OCI-LY7 (cell line): ENCODE measurements around the gene KRT6A. TPM values are rescaled to one million over a fixed set of nuclear protein-coding genes. Genes with fewer than 3 reads are reported as not detected.

Source experiments
- BruUV-seq: library from RNA; stranded (reverse); fragments of 400-500 nt; replicated peaks from 2 replicates; lab custom pipeline; 2021; lab: Mats Ljungman, UMichigan
- CTCF ChIA-PET: fragments of 300-600 bp; sonication (Branson Sonifier 250); formaldehyde crosslinking; loops from one replicate; lab custom pipeline; 2022; ENCODE audit warnings: antibody characterized with exemption; ENCODE audit not compliant: unreplicated experiment; lab: Charles Lee
- POLR2A ChIA-PET: fragments of 300-600 bp; sonication (Branson Sonifier 250); formaldehyde crosslinking; loops from one replicate; lab custom pipeline; 2022; ENCODE audit warnings: antibody characterized with exemption; lab: Charles Lee
- DNase-seq: peaks from one replicate; pipeline ENCODE4 v3.0.0-alpha.2; 2015; ENCODE audit warnings: low spot score
- H2AFZ ChIP-seq: fragments of 200-600 bp; sonication (generic), shearing (Covaris generic); 2 replicates; pipeline ENCODE4 v1.6.1; 2014; ENCODE audit warnings: mild to moderate bottlenecking, antibody characterized with exemption, low read length, moderate library complexity
- H3K27ac ChIP-seq: fragments of 200-600 bp; sonication (generic); 2 replicates; pipeline ENCODE4 v1.5.1; 2014; ENCODE audit warnings: mixed run types, low read depth, mild to moderate bottlenecking, moderate library complexity, low read length, inconsistent platforms; ENCODE audit not compliant: poor library complexity, severe bottlenecking
- H3K36me3 ChIP-seq: fragments of 200-600 bp; sonication (generic); 2 replicates; pipeline ENCODE4 v1.6.1; 2014; ENCODE audit warnings: mild to moderate bottlenecking, antibody characterized with exemption, low read length, moderate library complexity, mixed read lengths; ENCODE audit not compliant: insufficient read depth
- H3K4me1 ChIP-seq: fragments of 200-600 bp; sonication (generic); 2 replicates; pipeline ENCODE4 v1.5.1; 2014; ENCODE audit warnings: mild to moderate bottlenecking, low read length; ENCODE audit not compliant: insufficient read depth, poor library complexity, severe bottlenecking
- H3K4me2 ChIP-seq: fragments of 200-600 bp; sonication (generic); 2 replicates; pipeline ENCODE4 v1.6.1; 2014; ENCODE audit warnings: mild to moderate bottlenecking, low read length
- H3K4me3 ChIP-seq: fragments of 200-600 bp; sonication (generic); 2 replicates; pipeline ENCODE4 v1.5.1; 2014; ENCODE audit warnings: mild to moderate bottlenecking, low read depth, low read length; ENCODE audit not compliant: poor library complexity, severe bottlenecking
- H3K79me2 ChIP-seq: fragments of 200-600 bp; sonication (generic); 2 replicates; pipeline ENCODE4 v1.6.1; 2016; ENCODE audit warnings: low read depth, mild to moderate bottlenecking, low read length, moderate library complexity, mixed read lengths; ENCODE audit not compliant: insufficient read depth
- H3K9me2 ChIP-seq: fragments of 200-600 bp; sonication (generic); 2 replicates; pipeline ENCODE4 v1.6.1; 2016; ENCODE audit warnings: mild to moderate bottlenecking, low read length, mixed read lengths; ENCODE audit not compliant: insufficient read depth
- H3K9me3 ChIP-seq: fragments of 200-600 bp; sonication (generic); 2 replicates; pipeline ENCODE4 v1.6.1; 2014; ENCODE audit warnings: mild to moderate bottlenecking, mixed run types, low read length, mixed read lengths
- H4K20me1 ChIP-seq: fragments of 200-600 bp; sonication (generic); 2 replicates; pipeline ENCODE4 v1.6.1; 2014; ENCODE audit warnings: mild to moderate bottlenecking, antibody characterized with exemption, low read length, moderate library complexity, mixed read lengths; ENCODE audit not compliant: insufficient read depth
- EZH2phosphoT487 ChIP-seq: fragments of 200-600 bp; sonication (generic); IDR thresholded peaks from 2 replicates; pipeline ENCODE4 v1.6.1; 2018; ENCODE audit warnings: low read depth, borderline replicate concordance, mild to moderate bottlenecking, mixed run types, antibody characterized with exemption, low read length, moderate library complexity, mixed read lengths
- intact Hi-C: fragments of 100-400 bp; cut with micrococcal nuclease; formaldehyde crosslinking; loops from one replicate; pipeline ENCODE4 v1.10.0; 2022; ENCODE audit not compliant: unreplicated experiment
- total RNA-seq, 2 experiments: library from RNA; depleted of rRNA in 1 of 2; stranded (reverse); fragments of >200 nt in 1 of 2; shearing (Covaris generic) in 1 of 2; gene quantifications; 2 replicates each; pipeline ENCODE4 v1.2.3, GENCODE V29; 2014 to 2022
- TF ChIP-seq, protein P1 (sequence below): fragments of 200-600 bp; sonication (generic); conservative IDR thresholded peaks from 2 replicates; pipeline ENCODE4 v1.5.1; 2014; ENCODE audit warnings: mild to moderate bottlenecking, antibody characterized with exemption, low read length, moderate library complexity, mixed read lengths

The KRT6A gene
- total RNA-seq, 2 experiments from 2014 or later = 0.74 TPM; not detected in 1

DNA sequence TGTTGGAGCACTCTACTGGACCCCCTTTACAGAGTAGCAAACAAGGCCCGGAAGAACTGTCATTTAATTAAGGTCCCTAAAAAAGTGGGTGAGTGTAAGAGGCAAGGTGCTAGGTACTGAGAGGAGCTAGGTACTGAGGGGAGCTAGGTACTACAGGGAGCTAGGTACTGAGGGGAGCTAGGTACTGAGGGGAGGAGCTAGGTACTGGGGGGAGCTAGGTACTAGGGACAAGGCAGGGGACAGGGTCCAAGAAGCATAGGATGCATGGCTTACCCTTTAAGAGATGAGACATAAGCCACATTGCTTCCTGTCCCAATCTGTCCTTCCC is 22.2 kb upstream of the KRT6A start:
- intact Hi-C loops = no loop called here
- ChIA-PET CTCF (no interaction called here), POLR2A (no interaction called here)
- Histone ChIP-seq H3K9me2 (no peaks in the 10 kb centered on the region), H3K4me3 (no peak overlapping the region), H3K4me1 (no peaks in the 10 kb centered on the region), H3K4me2 (no peak overlapping the region), H3K79me2 (no peaks in the 10 kb centered on the region), H2AFZ (no peak overlapping the region), H3K27ac (no peak overlapping the region), H3K9me3 (0 out of 2 replicates have a peak, but pooled peaks cover 13% of the 10 kb centered on the region), H3K36me3 (no peaks in the 10 kb centered on the region), H4K20me1 (no peaks in the 10 kb centered on the region)
- TF ChIP-seq, protein P1, sequence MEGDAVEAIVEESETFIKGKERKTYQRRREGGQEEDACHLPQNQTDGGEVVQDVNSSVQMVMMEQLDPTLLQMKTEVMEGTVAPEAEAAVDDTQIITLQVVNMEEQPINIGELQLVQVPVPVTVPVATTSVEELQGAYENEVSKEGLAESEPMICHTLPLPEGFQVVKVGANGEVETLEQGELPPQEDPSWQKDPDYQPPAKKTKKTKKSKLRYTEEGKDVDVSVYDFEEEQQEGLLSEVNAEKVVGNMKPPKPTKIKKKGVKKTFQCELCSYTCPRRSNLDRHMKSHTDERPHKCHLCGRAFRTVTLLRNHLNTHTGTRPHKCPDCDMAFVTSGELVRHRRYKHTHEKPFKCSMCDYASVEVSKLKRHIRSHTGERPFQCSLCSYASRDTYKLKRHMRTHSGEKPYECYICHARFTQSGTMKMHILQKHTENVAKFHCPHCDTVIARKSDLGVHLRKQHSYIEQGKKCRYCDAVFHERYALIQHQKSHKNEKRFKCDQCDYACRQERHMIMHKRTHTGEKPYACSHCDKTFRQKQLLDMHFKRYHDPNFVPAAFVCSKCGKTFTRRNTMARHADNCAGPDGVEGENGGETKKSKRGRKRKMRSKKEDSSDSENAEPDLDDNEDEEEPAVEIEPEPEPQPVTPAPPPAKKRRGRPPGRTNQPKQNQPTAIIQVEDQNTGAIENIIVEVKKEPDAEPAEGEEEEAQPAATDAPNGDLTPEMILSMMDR = no peak
- TF ChIP-seq EZH2phosphoT487 = no peak
- BruUV-seq = no TSS peak
- no peak for DNase-seq

DNA sequence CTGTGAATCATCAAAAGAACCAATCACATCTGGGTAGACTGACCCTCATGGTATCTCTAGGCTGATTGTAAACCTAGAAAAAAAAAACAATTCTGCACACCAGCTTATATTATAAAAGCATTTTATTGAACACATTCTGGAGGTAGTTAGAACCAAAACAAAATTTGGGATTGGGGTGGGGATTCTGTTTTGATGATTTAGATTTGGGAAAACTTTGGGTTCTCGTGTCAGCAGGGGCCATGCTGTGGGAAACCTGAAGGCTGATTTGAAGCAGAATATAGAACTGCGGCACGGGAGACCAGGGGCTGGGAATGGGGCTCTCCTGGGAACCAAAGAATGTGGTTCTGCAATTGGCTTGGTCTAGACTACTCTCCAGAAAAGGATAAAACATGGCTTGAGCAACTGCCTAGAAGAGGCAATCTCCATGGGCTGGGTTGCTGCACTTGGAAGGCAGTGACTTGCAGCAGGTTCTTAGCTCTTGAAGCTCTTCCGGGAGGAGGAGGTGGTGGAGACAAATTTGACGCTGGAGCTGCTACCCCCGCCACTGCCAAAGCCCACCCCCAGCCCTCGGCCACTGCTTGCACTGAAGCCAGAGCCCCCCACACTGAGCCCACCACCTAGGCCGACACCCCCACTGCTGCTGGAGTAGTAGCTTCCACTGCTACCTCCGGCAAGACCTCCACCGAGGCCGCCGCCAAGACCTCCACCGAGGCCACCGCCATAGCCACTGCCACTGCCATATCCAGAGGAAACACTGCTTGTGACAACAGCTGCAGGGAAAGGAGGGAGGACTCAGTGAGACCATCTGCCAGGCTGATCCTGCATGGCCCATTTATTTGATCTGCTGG is 21.6 kb upstream of the KRT6A start:
- no TSS peak for BruUV-seq
- Histone ChIP-seq H4K20me1 (no peaks in the 10 kb centered on the region), H3K36me3 (no peaks in the 10 kb centered on the region), H2AFZ (no peak overlapping the region), H3K4me2 (no peak overlapping the region), H3K79me2 (no peaks in the 10 kb centered on the region), H3K4me1 (no peaks in the 10 kb centered on the region), H3K27ac (no peak overlapping the region), H3K4me3 (no peak overlapping the region), H3K9me3 (0 out of 2 replicates have a peak, but pooled peaks cover 13% of the 10 kb centered on the region), H3K9me2 (no peaks in the 10 kb centered on the region)
- TF ChIP-seq, protein P1 = no peak
- no peak for TF ChIP-seq EZH2phosphoT487
- ChIA-PET POLR2A (no interaction called here), CTCF (no interaction called here)
- intact Hi-C loops = no loop called here
- DNase-seq = no peak

DNA sequence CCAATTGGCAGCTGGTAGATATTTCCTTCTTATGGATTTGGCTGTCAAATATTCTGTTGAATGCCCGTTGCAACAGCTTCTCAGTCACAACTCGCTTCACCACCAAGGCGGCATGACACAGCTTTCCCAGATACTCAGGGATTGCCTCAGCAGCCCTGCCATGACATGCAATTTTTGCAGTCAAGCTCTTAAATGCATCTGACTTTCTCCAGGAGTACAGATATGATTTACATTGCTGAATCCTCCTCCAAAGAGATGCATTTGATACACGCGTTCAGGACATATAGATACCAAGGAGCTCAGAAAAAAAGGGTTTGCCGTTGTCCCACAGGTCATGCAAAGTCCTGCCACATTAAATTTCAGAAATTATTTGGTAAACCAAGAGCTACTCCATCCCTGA is 20.7 kb upstream of the KRT6A start:
- no peaks in the 10 kb centered on the region for H4K20me1 ChIP-seq
- no peak overlapping the region for H3K4me2 ChIP-seq
- no peaks in the 10 kb centered on the region for H3K79me2 ChIP-seq
- TF ChIP-seq, protein P1 = no peak
- no peak for TF ChIP-seq EZH2phosphoT487
- POLR2A ChIA-PET = interaction anchor here (0.5 kb wide), 1 partner anchor 231 kb away, joined by 4 read pairs; no protein-coding TSS in a partner anchor
- no peaks in the 10 kb centered on the region for H3K9me2 ChIP-seq
- H2AFZ ChIP-seq = no peak overlapping the region
- no TSS peak for BruUV-seq
- no peaks in the 10 kb centered on the region for H3K36me3 ChIP-seq
- intact Hi-C loops = no loop called here
- DNase-seq = no peak
- no peak overlapping the region for H3K4me3 ChIP-seq
- H3K9me3 ChIP-seq = 0 out of 2 replicates have a peak, but pooled peaks cover 13% of the 10 kb centered on the region
- no peaks in the 10 kb centered on the region for H3K4me1 ChIP-seq
- CTCF ChIA-PET = no interaction called here
- no peak overlapping the region for H3K27ac ChIP-seq
